H9 (cell line): ENCODE data around the gene GATA2. TPM values are rescaled to one million over a fixed set of nuclear protein-coding genes. Genes with fewer than 3 reads are reported as not detected.

Source experiments
- DNase-seq: peaks from one replicate; pipeline ENCODE4 v3.0.0-alpha.2; 2017
- H2AFZ ChIP-seq: one replicate; pipeline ENCODE4 v1.6.1; 2013; ENCODE audit warnings: mild to moderate bottlenecking, low read length, control low read depth, moderate library complexity
- H2AK5ac ChIP-seq: 2 replicates; pipeline ENCODE4 v1.6.1; 2013; ENCODE audit warnings: low read length, control low read depth, mixed read lengths; ENCODE audit not compliant: insufficient read length
- H2BK120ac ChIP-seq: one replicate; pipeline ENCODE4 v1.6.1; 2013; ENCODE audit warnings: low read depth, mild to moderate bottlenecking, low read length, control low read depth, inconsistent platforms; ENCODE audit not compliant: poor library complexity, severe bottlenecking
- H2BK12ac ChIP-seq: 2 replicates; pipeline ENCODE4 v1.6.1; 2013; ENCODE audit warnings: low read length, control low read depth, mixed read lengths, low read depth; ENCODE audit not compliant: insufficient read length
- H2BK15ac ChIP-seq: 2 replicates; pipeline ENCODE4 v1.6.1; 2013; ENCODE audit warnings: low read depth, low read length, control low read depth
- H2BK20ac ChIP-seq: one replicate; pipeline ENCODE4 v1.6.1; 2013; ENCODE audit warnings: low read depth, mild to moderate bottlenecking, low read length, control low read depth, inconsistent platforms; ENCODE audit not compliant: poor library complexity, severe bottlenecking
- H2BK5ac ChIP-seq: 2 replicates; pipeline ENCODE4 v1.6.1; 2013; ENCODE audit warnings: low read length, control low read depth, mixed read lengths; ENCODE audit not compliant: insufficient read length
- H3K14ac ChIP-seq: 2 replicates; pipeline ENCODE4 v1.6.1; 2013; ENCODE audit warnings: low read length, control low read depth; ENCODE audit not compliant: insufficient read depth
- H3K18ac ChIP-seq: 2 replicates; pipeline ENCODE4 v1.6.1; 2013; ENCODE audit warnings: low read depth, mild to moderate bottlenecking, mixed read lengths, low read length, control low read depth; ENCODE audit not compliant: insufficient read length
- H3K23ac ChIP-seq: 2 replicates; pipeline ENCODE4 v1.6.1; 2013; ENCODE audit warnings: low read length, control low read depth, mixed read lengths, low read depth; ENCODE audit not compliant: insufficient read length
- H3K23me2 ChIP-seq: 2 replicates; pipeline ENCODE4 v1.6.1; 2013; ENCODE audit warnings: low read depth, mild to moderate bottlenecking, mixed read lengths, low read length, control low read depth; ENCODE audit not compliant: insufficient read length, poor library complexity, severe bottlenecking
- H3K27ac ChIP-seq: 2 replicates; pipeline ENCODE4 v1.5.1; 2013; ENCODE audit warnings: low read length, control low read depth, mixed read lengths, low read depth; ENCODE audit not compliant: insufficient read length
- H3K27me3 ChIP-seq: 2 replicates; pipeline ENCODE4 v1.6.1; 2013; ENCODE audit warnings: low read length, control low read depth, inconsistent platforms; ENCODE audit not compliant: insufficient read depth
- H3K4ac ChIP-seq: 2 replicates; pipeline ENCODE4 v1.6.1; 2013; ENCODE audit warnings: low read depth, mild to moderate bottlenecking, control low read depth, inconsistent platforms, low read length, moderate library complexity
- H3K4me1 ChIP-seq: 2 replicates; pipeline ENCODE4 v1.6.1; 2013; ENCODE audit warnings: low read length, control low read depth, inconsistent platforms; ENCODE audit not compliant: insufficient read depth
- H3K4me2 ChIP-seq: 2 replicates; pipeline ENCODE4 v1.6.1; 2013; ENCODE audit warnings: low read length, control low read depth, mixed read lengths; ENCODE audit not compliant: insufficient read length, insufficient read depth
- H3K56ac ChIP-seq: 2 replicates; pipeline ENCODE4 v1.6.1; 2013; ENCODE audit warnings: low read depth, mild to moderate bottlenecking, mixed read lengths, low read length, control low read depth; ENCODE audit not compliant: insufficient read length
- H3K79me1 ChIP-seq: 2 replicates; pipeline ENCODE4 v1.6.1; 2013; ENCODE audit warnings: low read depth, mild to moderate bottlenecking, moderate library complexity, low read length, control low read depth, inconsistent platforms; ENCODE audit not compliant: insufficient read depth, poor library complexity, severe bottlenecking
- H3K79me2 ChIP-seq: 2 replicates; pipeline ENCODE4 v1.6.1; 2013; ENCODE audit warnings: low read length, control low read depth, inconsistent platforms; ENCODE audit not compliant: insufficient read depth
- H3K9ac ChIP-seq: 2 replicates; pipeline ENCODE4 v1.6.1; 2013; ENCODE audit warnings: low read length, control low read depth, mixed read lengths; ENCODE audit not compliant: insufficient read length; ENCODE audit errors: extremely low read depth
- H3K9me3 ChIP-seq: one replicate; pipeline ENCODE4 v1.6.1; 2013; ENCODE audit warnings: low read depth, low read length, inconsistent platforms; ENCODE audit not compliant: control insufficient read depth
- H3T11ph ChIP-seq: one replicate; pipeline ENCODE4 v1.6.1; 2013; ENCODE audit warnings: mild to moderate bottlenecking, low read length, control low read depth, inconsistent platforms
- H4K20me1 ChIP-seq: one replicate; pipeline ENCODE4 v1.6.1; 2013; ENCODE audit not compliant: control insufficient read depth, insufficient read length, insufficient read depth
- H4K5ac ChIP-seq: 2 replicates; pipeline ENCODE4 v1.6.1; 2013; ENCODE audit warnings: low read depth, mild to moderate bottlenecking, mixed read lengths, low read length, control low read depth; ENCODE audit not compliant: insufficient read length
- H4K8ac ChIP-seq: replicated peaks from 2 replicates; pipeline ENCODE4 v1.6.1; 2013; ENCODE audit warnings: low read length, control low read depth, mixed read lengths, low read depth; ENCODE audit not compliant: insufficient read length
- H4K91ac ChIP-seq: 2 replicates; pipeline ENCODE4 v1.6.1; 2013; ENCODE audit warnings: low read depth, mild to moderate bottlenecking, moderate library complexity, mixed read lengths, low read length, control low read depth; ENCODE audit not compliant: insufficient read length
- H3K27ac Mint-ChIP-seq, 3 experiments: 2 replicates in 2 of 3; 3 replicates in 1 of 3; pipeline ENCODE4 v1.8.0; 2020 to 2021; ENCODE audit warnings: mixed read lengths in 3 of 3, mild to moderate bottlenecking in 1 of 3, moderate library complexity in 1 of 3
- H3K27me3 Mint-ChIP-seq: 2 replicates; pipeline ENCODE4 v1.8.0; 2021; ENCODE audit warnings: low read depth, mild to moderate bottlenecking, moderate library complexity, mixed read lengths
- H3K36me3 Mint-ChIP-seq, 3 experiments: 2 replicates in 2 of 3; 3 replicates in 1 of 3; pipeline ENCODE4 v1.8.0; 2020 to 2021; ENCODE audit warnings: low read depth in 3 of 3, mixed read lengths in 3 of 3; ENCODE audit not compliant: insufficient read depth in 1 of 3
- H3K4me1 Mint-ChIP-seq, 2 experiments: 2 replicates each; pipeline ENCODE4 v1.8.0; 2020; ENCODE audit warnings: mixed read lengths in 2 of 2
- H3K4me3 Mint-ChIP-seq, 2 experiments: 2 replicates in 1 of 2; 3 replicates in 1 of 2; pipeline ENCODE4 v1.8.0; 2020 to 2021; ENCODE audit warnings: mild to moderate bottlenecking in 2 of 2, mixed read lengths in 2 of 2, moderate library complexity in 1 of 2
- H3K9me3 Mint-ChIP-seq, 2 experiments: 2 replicates in 1 of 2; 3 replicates in 1 of 2; pipeline ENCODE4 v1.8.0; 2020; ENCODE audit warnings: mild to moderate bottlenecking in 2 of 2, mixed read lengths in 2 of 2, moderate library complexity in 1 of 2
- CTCF ChIP-seq: fragments of 200-600 bp; sonication (generic); conservative IDR thresholded peaks from 3 replicates; pipeline ENCODE4 v1.8.0; 2021; ENCODE audit warnings: antibody characterized with exemption, mild to moderate bottlenecking
- WGBS: extraction: QIAGEN DNeasy Blood & Tissue Kit; methylation state at CpG from one replicate; pipeline ENCODE4 v1.1.7; 2013; ENCODE audit warnings: missing lambda C conversion rate, low lambda C conversion rate, mixed read lengths; ENCODE audit not compliant: insufficient read length; ENCODE audit errors: extremely low coverage; 5-methylcytosine and 5-hydroxymethylcytosine counted together
- total RNA-seq: library from RNA; stranded (reverse); gene quantifications from 2 replicates; pipeline ENCODE4 v1.2.1, GENCODE V29; 2021

GATA2 gene
- total RNA-seq, 1 experiment from 2014 or later, result 1.9 TPM

DNA sequence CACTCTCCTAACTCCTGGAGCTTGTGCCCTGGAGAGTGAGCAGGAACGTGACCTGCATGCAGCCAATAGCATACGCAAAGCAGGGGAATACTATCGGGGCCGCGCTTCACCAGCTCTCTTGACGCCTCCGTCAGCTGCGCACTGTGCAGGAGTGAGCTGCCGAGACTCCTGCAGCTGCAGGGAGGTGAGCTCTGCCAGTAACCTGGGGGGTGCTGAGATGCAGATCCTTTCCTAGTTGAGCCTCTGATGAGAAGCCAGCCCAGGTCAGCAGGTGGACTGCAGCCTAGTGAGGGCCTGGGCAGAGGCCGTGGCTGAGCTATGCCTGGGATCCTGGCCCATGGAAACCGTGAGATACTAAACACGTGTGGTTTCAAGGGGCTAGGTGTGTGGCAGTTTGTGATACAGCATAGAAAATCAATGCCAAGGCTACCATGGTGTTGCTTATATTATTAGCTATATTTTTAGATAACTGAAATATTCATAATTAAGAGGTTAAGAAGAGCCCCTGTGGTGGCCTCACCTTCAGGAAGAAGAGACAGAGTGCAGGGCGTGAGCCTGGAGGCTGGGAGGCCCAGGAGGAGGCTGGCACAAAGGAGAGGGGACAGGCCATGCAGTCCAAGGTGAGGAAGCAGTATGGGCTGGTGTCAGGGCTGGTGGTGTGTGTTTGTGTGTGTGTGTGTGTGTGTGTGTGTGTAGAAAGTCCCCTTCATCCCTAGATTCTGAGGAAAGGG lies 20.4 kb downstream of the GATA2 start:
- Histone ChIP-seq H2BK5ac (no peak overlapping the region), H2AK5ac (no peak overlapping the region), H4K20me1 (no peaks in the 10 kb centered on the region), H3K23me2 (no peaks in the 10 kb centered on the region), H2BK15ac (no peak overlapping the region), H3K18ac (no peak overlapping the region), H4K8ac (no peak overlapping the region), H3K9ac (no peak overlapping the region), H3K23ac (no peak overlapping the region), H3K56ac (no peak overlapping the region), H2BK20ac (no peak overlapping the region), H2BK120ac (no peak overlapping the region), H4K91ac (no peak overlapping the region), H2AFZ (no peak overlapping the region), H3K4me1 (no peaks in the 10 kb centered on the region), H2BK12ac (no peak overlapping the region), H4K5ac (no peak overlapping the region), H3K14ac (no peak overlapping the region; the same call in 1 of the 2 replicates), H3K4ac (no peak overlapping the region), H3K27me3 (peaks cover 38% of the 10 kb centered on the region; the same call in 1 of the 2 replicates), H3K9me3 (no peaks in the 10 kb centered on the region), H3K4me2 (no peak overlapping the region), H3K79me2 (no peaks in the 10 kb centered on the region), H3T11ph (no peak overlapping the region), H3K27ac (no peak overlapping the region), H3K79me1 (no peaks in the 10 kb centered on the region)
- Mint-ChIP-seq H3K27ac (no peak overlapping the region), H3K4me1 (peaks cover 24 to 28% of the 10 kb centered on the region in 2 experiments), H3K9me3 (peaks cover 0 to 4% of the 10 kb centered on the region in 2 experiments; a peak in 2 of 5 replicates), H3K27me3 (peaks cover 93% of the 10 kb centered on the region), H3K36me3 (no peaks in the 10 kb centered on the region; a peak in 2 of 7 replicates), H3K4me3 (no peak overlapping the region)
- WGBS, result no CpG with 5 or more reads among the region's 13 CpGs
- DNase-seq, result no peak
- TF ChIP-seq CTCF, result no peak
